HFFc6 (cell line): ENCODE results near the gene TRIM2. TPM values are rescaled to one million over a fixed set of nuclear protein-coding genes. Genes with fewer than 3 reads are reported as not detected.
A peak's percentile ranks its signal among the peaks of the same experiment; 100 is the strongest.

Experiments
- DNase-seq: peaks from one replicate; pipeline ENCODE4 v3.0.0-alpha.2; 2018
- H3K27ac Mint-ChIP-seq: 2 replicates; pipeline ENCODE4 v1.8.0; 2020; ENCODE audit warnings: mild to moderate bottlenecking, mixed read lengths
- H3K27me3 Mint-ChIP-seq: 2 replicates; pipeline ENCODE4 v1.8.0; 2021; ENCODE audit warnings: mild to moderate bottlenecking, moderate library complexity, mixed read lengths; ENCODE audit not compliant: insufficient read depth
- H3K36me3 Mint-ChIP-seq: 2 replicates; pipeline ENCODE4 v1.8.0; 2021; ENCODE audit warnings: low read depth, mixed read lengths
- H3K4me1 Mint-ChIP-seq: 2 replicates; pipeline ENCODE4 v1.8.0; 2020; ENCODE audit warnings: low read depth, mixed read lengths
- H3K4me3 Mint-ChIP-seq: 2 replicates; pipeline ENCODE4 v1.8.0; 2020; ENCODE audit warnings: mild to moderate bottlenecking, moderate library complexity, mixed read lengths
- H3K9me3 Mint-ChIP-seq: 2 replicates; pipeline ENCODE4 v1.8.0; 2020; ENCODE audit warnings: mild to moderate bottlenecking, mixed read lengths
- CTCF ChIP-seq: fragments of 200-600 bp; sonication (generic); IDR thresholded peaks from 2 replicates; pipeline ENCODE4 v1.5.0; 2021; ENCODE audit warnings: antibody characterized with exemption, mild to moderate bottlenecking
- total RNA-seq, 6 experiments: library from RNA; stranded (reverse); fragmentation: NEBNext Ultra II Directional; extraction: Animal tissue kit (Norgen Biotek cat#: 25700); gene quantifications; 2 replicates in 1 of 6; 3 replicates in 5 of 6; pipeline ENCODE4 v1.2.3, GENCODE V29; 2021

The TRIM2 gene
- total RNA-seq, 6 experiments from 2014 or later, result 32.3 to 39.6 (median 34.9) TPM

GRCh38 chr4:153248641-153249198 lies 44.5 kb downstream of the TRIM2 start:
- TF ChIP-seq CTCF, result no peak; the same call in 1 of the 2 replicates
- H3K27ac Mint-ChIP-seq, result peak overlapping the region; percentile 96
- peaks cover 26% of the 10 kb centered on the region for H3K4me1 Mint-ChIP-seq
- no peaks in the 10 kb centered on the region; the same call in 1 of the 2 replicates for H3K36me3 Mint-ChIP-seq
- H3K4me3 Mint-ChIP-seq, result peak overlapping the region; percentile 94
- H3K27me3 Mint-ChIP-seq, result no peaks in the 10 kb centered on the region
- DNase-seq, result no peak
- no peaks in the 10 kb centered on the region for H3K9me3 Mint-ChIP-seq

- peak overlapping the region; percentile 96 for H3K27ac Mint-ChIP-seq
Observed at GRCh38 chr4:153249199-153250041, 45.2 kb downstream of the TRIM2 start.

GRCh38 chr4:153252122-153252521 lies 47.9 kb downstream of the TRIM2 start:
- TF ChIP-seq CTCF, result no peak
- Mint-ChIP-seq H3K4me3 (no peak overlapping the region), H3K4me1 (peaks cover 26% of the 10 kb centered on the region), H3K36me3 (no peaks in the 10 kb centered on the region; the same call in 1 of the 2 replicates), H3K27ac (no peak overlapping the region), H3K27me3 (no peaks in the 10 kb centered on the region), H3K9me3 (no peaks in the 10 kb centered on the region)
- DNase-seq, result no peak

More at GRCh38 chr4:153249199-153250041, 45.2 kb downstream of the TRIM2 start:
- DNase-seq, result peak; percentile 57
- Mint-ChIP-seq H3K27me3 (no peaks in the 10 kb centered on the region), H3K4me3 (peak overlapping the region; percentile 94), H3K36me3 (no peaks in the 10 kb centered on the region; the same call in 1 of the 2 replicates), H3K9me3 (no peaks in the 10 kb centered on the region), H3K4me1 (peaks cover 26% of the 10 kb centered on the region)
- TF ChIP-seq CTCF, result no peak

- H3K27me3 Mint-ChIP-seq, result no peaks in the 10 kb centered on the region
- no peaks in the 10 kb centered on the region; the same call in 1 of the 2 replicates for H3K36me3 Mint-ChIP-seq
- H3K4me3 Mint-ChIP-seq, result no peak overlapping the region
- H3K9me3 Mint-ChIP-seq, result no peaks in the 10 kb centered on the region
- no peak overlapping the region for H3K27ac Mint-ChIP-seq
- DNase-seq, result no peak
- no peak for TF ChIP-seq CTCF
- peaks cover 17% of the 10 kb centered on the region for H3K4me1 Mint-ChIP-seq
Observed at GRCh38 chr4:153255233-153255632, 51.0 kb downstream of the TRIM2 start.

GRCh38 chr4:153257151-153257620 lies 52.9 kb downstream of the TRIM2 start:
- Mint-ChIP-seq H3K4me3 (no peak overlapping the region), H3K4me1 (peaks cover 33% of the 10 kb centered on the region), H3K36me3 (peaks cover 7% of the 10 kb centered on the region; the same call in 1 of the 2 replicates), H3K9me3 (peaks cover 8% of the 10 kb centered on the region; the same call in 1 of the 2 replicates), H3K27me3 (no peaks in the 10 kb centered on the region), H3K27ac (no peak overlapping the region)
- peak; percentile 74 for DNase-seq
- TF ChIP-seq CTCF, result no peak
